Heart left ventricle (tissue), 16 donors: ENCODE data around the gene AGRN. TPM values are rescaled to one million over a fixed set of nuclear protein-coding genes. Genes with fewer than 3 reads are reported as not detected.
A peak's percentile ranks its signal among the peaks of the same experiment; 100 is the strongest.
"Not testable (repeated sequence)": the region's sequence is repeated elsewhere in the genome, so short reads cannot be mapped to it uniquely, and the experiment has no call there.

Experiments used
- ATAC-seq, 4 donors: fragments of 200-7000 bp; cut with Tn5 transposase; one replicate each; pipeline ENCODE4 v1.9.1; 2020 to 2022; ENCODE audit warnings: moderate library complexity in 4 of 4, mild to moderate bottlenecking in 3 of 4, moderate number of reproducible peaks in 1 of 4
- DNase-seq, 5 donors: peaks; one replicate each; pipeline ENCODE4 v3.0.0-alpha.2; 2020
- H3K27ac ChIP-seq, 12 donors: fragments of 200-600 bp; sonication (generic) in 4 of 12; one replicate each; pipeline versions ENCODE4 v1.5.0 to v1.8.0; 2016 to 2022; ENCODE audit warnings: mild to moderate bottlenecking in 2 of 12
- H3K27me3 ChIP-seq, 9 donors: fragments of 200-600 bp; sonication (generic) in 2 of 9; one replicate each; pipeline versions ENCODE4 v1.5.1 to v1.8.0; 2016 to 2022; ENCODE audit warnings: mild to moderate bottlenecking in 3 of 9
- H3K36me3 ChIP-seq, 9 donors: fragments of 200-600 bp; sonication (generic) in 2 of 9; one replicate each; pipeline versions ENCODE4 v1.5.0 to v1.8.0; 2018 to 2022; ENCODE audit warnings: mild to moderate bottlenecking in 2 of 9
- H3K4me1 ChIP-seq, 12 donors: fragments of 200-600 bp; sonication (generic) in 4 of 12; one replicate each; pipeline versions ENCODE4 v1.5.0 to v1.8.0; 2016 to 2022; ENCODE audit warnings: mild to moderate bottlenecking in 3 of 12
- H3K4me3 ChIP-seq, 12 donors: fragments of 200-600 bp; sonication (generic) in 4 of 12; one replicate each; pipeline versions ENCODE4 v1.5.0 to v1.8.0; 2017 to 2022; ENCODE audit warnings: mild to moderate bottlenecking in 9 of 12, moderate library complexity in 4 of 12
- H3K9me3 ChIP-seq, 12 donors: fragments of 200-600 bp; sonication (generic) in 4 of 12; one replicate each; pipeline versions ENCODE4 v1.5.0 to v1.8.0; 2016 to 2022; ENCODE audit warnings: mild to moderate bottlenecking in 1 of 12
- CTCF ChIP-seq, 12 donors: fragments of 200-600 bp; sonication (generic) in 4 of 12; IDR thresholded peaks; one replicate each; pipeline versions ENCODE4 v1.5.0 to v1.8.0; 2018 to 2022; ENCODE audit warnings: antibody characterized with exemption in 12 of 12, mild to moderate bottlenecking in 5 of 12
- POLR2A ChIP-seq, 2 donors: fragments of 450-650 bp; IDR thresholded peaks; one replicate each; pipeline ENCODE4 v1.6.1; 2017; ENCODE audit warnings: antibody characterized with exemption in 2 of 2, mild to moderate bottlenecking in 2 of 2, moderate library complexity in 2 of 2
- WGBS, 4 donors: extraction: QIAGEN DNeasy Blood & Tissue Kit in 2 of 4; methylation state at CpG; one replicate each; pipeline versions ENCODE4 v1.1.5 to v1.1.7; 2013 to 2018; 5-methylcytosine and 5-hydroxymethylcytosine counted together
- intact Hi-C, 10 donors: fragments of 100-400 bp; cut with DNase I; formaldehyde crosslinking; loops; one replicate each; pipeline versions ENCODE4 v1.11.1 to v1.14.2; 2022
- polyA plus RNA-seq, 2 donors: library from polyadenylated mRNA; stranded (reverse); fragments of 200-250 nt; gene quantifications; one replicate each; pipeline ENCODE4 v1.2.3, GENCODE V29; 2013
- total RNA-seq, 9 donors: library from RNA; depleted of rRNA in 2 of 9; stranded (reverse); fragments of >200 nt in 2 of 9; fragmentation: NEBNext Ultra II Directional in 3 of 9; extraction: Animal tissue kit (Norgen Biotek cat#: 25700) in 3 of 9; gene quantifications; one replicate each; pipeline versions ENCODE4 v1.1.0 to v1.2.4, GENCODE V29; 2016 to 2023
- donor health status: ischemic (EF 13 %, LVEDD 7.1; RV severe dilation, severe dysfunction).
- donor health status: healthy with polysubstance abuse.
- donor health status: DM: no; HTN: yes; CAD: no.
- donor health status: DM: no; HTN: no; CAD: no.
- donor health status: ischemic (EF 25% LVEDD 6.9; RV normal size, moderate dysfunction).
- donor health status: ischemic (EF 25% LVEDD 5.7; RV mildly dilated, moderate dysfunction).
- donor health status: healthy.
- donor health status: DM: yes; HTN: yes; CAD: no.
- donor health status: ischemic (EF 35%, LVEDD 5.7; RV mildly dilated, moderate dysfunction).
- donor health status: nonischemic (EF 11% LVEDD 7.7; RV severe dilation, severe dysfunction).
- donor health status: DM: yes; HTN: yes; CAD: no.
- donor health status: PGD.
- donor health status: ischemic (EF 29% LVEDD 5.4; RV normal size, mild dysfunction).
- donor health status: nonischemic (EF 23%, LVEDD 6.1; RV moderate dilation, normal function).

The AGRN gene
- total and polyA plus RNA-seq, 11 donors: 9.7 to 45.7 (median 18.6) TPM

GRCh38 chr1:1063261-1063944 lies 43.5 kb downstream of the AGRN start:
- H3K27ac ChIP-seq: no peak overlapping the region
- DNase-seq: no peak
- no peak overlapping the region for H3K4me3 ChIP-seq
- peaks cover 0 to 41% (median 19%) of the 10 kb centered on the region in 12 donors for H3K4me1 ChIP-seq
- intact Hi-C loops: loop anchor here (1.0 to 5.0 kb wide), 7 partner anchors 36 to 81 kb away; partner anchors contain the start of genes AGRN (in 3 of the 10) and PERM1 (in 1 of the 10)
- peaks cover 28 to 82% (median 54%) of the 10 kb centered on the region in 9 donors for H3K27me3 ChIP-seq
- no peaks in the 10 kb centered on the region for H3K36me3 ChIP-seq
- 62 to 76% (median 69%) methylated on average over 21 to 24 of the region's 24 CpGs for WGBS, 4 donors
- no peak for ATAC-seq
- H3K9me3 ChIP-seq: no peaks in the 10 kb centered on the region
- TF ChIP-seq POLR2A (IDR thresholded peaks at IDR 0.05): no peak

GRCh38 chr1:1063945-1064831 lies 44.3 kb downstream of the AGRN start:
- Histone ChIP-seq H3K9me3 (no peaks in the 10 kb centered on the region), H3K27me3 (peaks cover 28 to 82% (median 58%) of the 10 kb centered on the region in 9 donors), H3K4me3 (no peak overlapping the region), H3K27ac (no peak overlapping the region), H3K36me3 (no peaks in the 10 kb centered on the region), H3K4me1 (peaks cover 0 to 41% (median 18%) of the 10 kb centered on the region in 12 donors)
- DNase-seq: peak; percentile 52 to 83 (median 63)
- peak; percentile 82 to 96 (median 87) for TF ChIP-seq CTCF (IDR thresholded peaks at IDR 0.05)
- TF ChIP-seq POLR2A (IDR thresholded peaks at IDR 0.05): no peak
- peak; percentile 49 to 70 (median 60) for ATAC-seq
- 17 to 22% (median 19%) methylated on average over 23 to 50 of the region's 50 CpGs; no CpG with 5 or more reads in 1 of the 4 donors for WGBS, 4 donors
- intact Hi-C loops: loop anchor here (1.0 to 5.0 kb wide), 7 partner anchors 37 to 82 kb away; partner anchors contain the start of genes AGRN (in 3 of the 10) and PERM1 (in 1 of the 10)

GRCh38 chr1:1065265-1065939 lies 45.5 kb downstream of the AGRN start:
- no peaks in the 10 kb centered on the region for H3K9me3 ChIP-seq
- ATAC-seq: no peak
- no peak overlapping the region for H3K27ac ChIP-seq
- no peak for DNase-seq
- H3K4me3 ChIP-seq: no peak overlapping the region
- H3K4me1 ChIP-seq: peaks cover 0 to 36% (median 15%) of the 10 kb centered on the region in 12 donors
- no peak for TF ChIP-seq CTCF (IDR thresholded peaks at IDR 0.05)
- TF ChIP-seq POLR2A (IDR thresholded peaks at IDR 0.05): no peak
- intact Hi-C loops: no loop called here
- H3K36me3 ChIP-seq: no peaks in the 10 kb centered on the region
- 68 to 74% (median 71%) methylated on average over 16 to 20 of the region's 20 CpGs for WGBS, 4 donors
- H3K27me3 ChIP-seq: peaks cover 22 to 82% (median 58%) of the 10 kb centered on the region in 9 donors

- H3K36me3 ChIP-seq, ATAC-seq, H3K27ac ChIP-seq, intact Hi-C loops, H3K9me3 ChIP-seq, H3K4me3 ChIP-seq, DNase-seq: not testable (repeated sequence)
- Histone ChIP-seq H3K4me1 (peaks cover 0 to 36% (median 15%) of the 10 kb centered on the region in 12 donors), H3K27me3 (peaks cover 18 to 82% (median 57%) of the 10 kb centered on the region in 9 donors)
- WGBS, 4 donors: 57 to 67% (median 64%) methylated on average over 11 of the region's 11 CpGs
Measured at GRCh38 chr1:1065940-1066304, 46.0 kb downstream of the AGRN start.
